ENCODE data around the gene PRSS57. TPM values are rescaled to one million over a fixed set of nuclear protein-coding genes. Genes with fewer than 3 reads are reported as not detected.

Gene PRSS57
- total and polyA plus RNA-seq, 2 donors (not counting 1 experiment from before 2014, with no cell fraction given), result not detected

DNA sequence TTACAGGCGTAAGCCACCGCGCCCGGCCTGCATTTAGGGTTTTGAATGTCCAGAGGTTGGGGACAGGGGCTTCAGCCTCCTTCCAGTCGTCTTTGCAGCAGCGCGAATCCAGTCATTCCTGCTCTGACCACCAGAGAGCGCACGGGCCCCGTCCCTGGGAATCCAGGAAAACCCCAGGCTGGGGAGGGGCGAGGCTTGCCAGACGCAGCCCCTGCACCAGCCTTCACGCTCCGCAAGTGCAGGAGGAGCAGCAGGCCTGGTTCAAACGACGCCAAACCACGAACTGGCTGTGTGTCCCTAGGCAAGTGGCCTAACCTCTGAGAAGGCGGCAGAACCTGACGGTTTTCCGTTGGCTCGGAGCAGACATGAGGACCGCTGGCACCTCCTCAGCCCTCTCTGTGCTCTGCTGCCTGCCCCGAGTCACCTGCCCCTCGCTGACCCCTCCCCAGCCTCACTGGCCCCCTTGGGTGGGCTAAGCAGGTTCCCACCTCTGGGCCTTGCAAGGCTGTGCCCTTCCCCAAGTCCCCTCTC, 30.3 kb downstream of the PRSS57 start:
- peaks cover 37% of the 10 kb centered on the region for H3K79me2 ChIP-seq (ENCODE audit: control insufficient read depth, insufficient read depth, low read length)
- no peak for TF ChIP-seq EZH2 (IDR thresholded peaks at IDR 0.05; ENCODE audit: borderline replicate concordance, insufficient read depth, low read depth, low read length, poor library complexity, severe bottlenecking)
- peak; percentile 85 for TF ChIP-seq CTCF (IDR thresholded peaks at IDR 0.05)
- intact Hi-C loops (cut with micrococcal nuclease), result loop anchor here (10.0 kb wide), 1 partner anchor 260 kb away; the partner anchor contains the start of gene ARID3A
- peak overlapping the region; percentile 68 for H3K4me2 ChIP-seq (replicated peaks; ENCODE audit: low read depth, low read length, poor library complexity, severe bottlenecking)
- peak overlapping the region in 1 of 5 experiments; percentile 9 for H3K4me3 ChIP-seq (ENCODE audit: control extremely low read depth in 1 of 5, extremely low read depth in 1 of 5, insufficient read depth in 1 of 5, low read depth in 2 of 5, low read length in 4 of 5)
- CTCF ChIA-PET, result interaction anchor here (0.6 kb wide), 1 partner anchor 30 kb away, joined by 5 read pairs; the partner anchor contains the start of gene PRSS57
- H2AFZ ChIP-seq (ENCODE audit: insufficient read depth, low read depth, low read length, poor library complexity, severe bottlenecking), result peak overlapping the region; percentile 38
- Mint-ChIP-seq H3K9me3 (ENCODE audit: insufficient read depth) (no peaks in the 10 kb centered on the region), H3K4me3 (peak overlapping the region; percentile 64), H3K4me1 (peaks cover 29% of the 10 kb centered on the region), H3K27me3 (peaks cover 4% of the 10 kb centered on the region), H3K27ac (peak overlapping the region; percentile 80)
- POLR2A ChIA-PET, result no interaction called here
- peaks cover 28% of the 10 kb centered on the region for H4K20me1 ChIP-seq (ENCODE audit: control insufficient read depth, insufficient read depth, low read length, poor library complexity, severe bottlenecking)
- H3K9ac ChIP-seq (ENCODE audit: low read length), result no peak overlapping the region
- peaks cover 12 to 41% of the 10 kb centered on the region in 2 donors for H3K4me1 ChIP-seq (ENCODE audit: control insufficient read depth in 2 of 2, insufficient read depth in 2 of 2, low read length in 2 of 2)
- 10% methylated on average over 23 of the region's 24 CpGs for WGBS (ENCODE audit: insufficient coverage)
- H3K27ac ChIP-seq (ENCODE audit: low read length in 2 of 2), result no peak overlapping the region
- DNase-seq (peak; percentile 89), ATAC-seq (ENCODE audit: low read depth) (peak; percentile 7)
- no peaks in the 10 kb centered on the region for H3K36me3 ChIP-seq (replicated peaks in 1 of 2; ENCODE audit: control extremely low read depth in 1 of 2, control insufficient read depth in 1 of 2, extremely low read depth in 1 of 2, insufficient read depth in 2 of 2, low read length in 1 of 2)
- peaks cover 0 to 7% (median 0%) of the 10 kb centered on the region in 3 donors for H3K9me3 ChIP-seq (ENCODE audit: control extremely low read depth in 1 of 3, control insufficient read depth in 2 of 3, insufficient read depth in 1 of 3, low read length in 2 of 3)
- no peaks in the 10 kb centered on the region for H3K27me3 ChIP-seq (replicated peaks in 1 of 4; ENCODE audit: control extremely low read depth in 1 of 4, control insufficient read depth in 3 of 4, insufficient read depth in 4 of 4, low read length in 3 of 4)

DNA sequence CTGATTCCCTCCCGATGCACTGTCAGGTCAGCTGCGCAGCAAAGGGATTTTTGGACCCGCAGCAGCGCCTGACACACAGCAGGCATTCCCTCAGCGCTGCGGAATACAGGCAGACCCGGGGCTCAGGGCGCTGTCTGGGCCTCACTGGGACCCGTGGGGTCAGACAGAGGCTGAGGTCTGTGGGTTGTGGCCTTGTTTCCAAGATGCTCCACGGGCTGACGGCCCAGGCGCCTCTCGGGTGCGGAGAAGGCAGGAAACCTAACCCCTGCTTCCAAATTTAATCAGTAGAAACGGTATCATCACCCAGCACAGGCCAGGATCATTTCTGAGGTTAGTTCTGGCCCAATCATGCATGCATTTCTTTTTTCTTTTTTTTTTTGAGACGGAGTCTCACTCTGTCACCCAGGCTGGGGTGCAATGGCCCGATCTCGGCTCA, 31.6 kb downstream of the PRSS57 start:
- Histone ChIP-seq H3K4me2 (replicated peaks; ENCODE audit: low read depth, low read length, poor library complexity, severe bottlenecking) (peak overlapping the region; percentile 96), H3K27ac (ENCODE audit: low read length in 2 of 2) (peak overlapping the region; percentile 69 to 75), H3K4me3 (ENCODE audit: control extremely low read depth in 1 of 5, extremely low read depth in 1 of 5, insufficient read depth in 1 of 5, low read depth in 2 of 5, low read length in 4 of 5) (peak overlapping the region in 4 of 5 experiments; percentile 46 to 71 (median 52)), H3K79me2 (ENCODE audit: control insufficient read depth, insufficient read depth, low read length) (peaks cover 49% of the 10 kb centered on the region), H3K36me3 (replicated peaks in 1 of 2; ENCODE audit: control extremely low read depth in 1 of 2, control insufficient read depth in 1 of 2, extremely low read depth in 1 of 2, insufficient read depth in 2 of 2, low read length in 1 of 2) (peaks cover 0 to 7% of the 10 kb centered on the region in 2 experiments), H2AFZ (ENCODE audit: insufficient read depth, low read depth, low read length, poor library complexity, severe bottlenecking) (peak overlapping the region; percentile 90), H3K9me3 (ENCODE audit: control extremely low read depth in 1 of 3, control insufficient read depth in 2 of 3, insufficient read depth in 1 of 3, low read length in 2 of 3) (peaks cover 0 to 7% (median 0%) of the 10 kb centered on the region in 3 donors), H3K4me1 (ENCODE audit: control insufficient read depth in 2 of 2, insufficient read depth in 2 of 2, low read length in 2 of 2) (peaks cover 25 to 54% of the 10 kb centered on the region in 2 donors), H4K20me1 (ENCODE audit: control insufficient read depth, insufficient read depth, low read length, poor library complexity, severe bottlenecking) (peaks cover 41% of the 10 kb centered on the region), H3K27me3 (replicated peaks in 1 of 4; ENCODE audit: control extremely low read depth in 1 of 4, control insufficient read depth in 3 of 4, insufficient read depth in 4 of 4, low read length in 3 of 4) (no peaks in the 10 kb centered on the region), H3K9ac (ENCODE audit: low read length) (peak overlapping the region; percentile 65)
- no peak for DNase-seq
- H3K4me3 Mint-ChIP-seq, result peak overlapping the region; percentile 84
- WGBS (ENCODE audit: insufficient coverage), result 22% methylated on average over 17 of the region's 18 CpGs
- peaks cover 40% of the 10 kb centered on the region for H3K4me1 Mint-ChIP-seq
- intact Hi-C loops (cut with micrococcal nuclease), result loop anchor here (1.0 to 10.0 kb wide), 6 partner anchors 17 to 261 kb away; partner anchors contain the start of genes ARID3A, BSG, CDC34 and FGF22
- TF ChIP-seq CTCF (IDR thresholded peaks at IDR 0.05), result no peak
- TF ChIP-seq EZH2 (IDR thresholded peaks at IDR 0.05; ENCODE audit: borderline replicate concordance, insufficient read depth, low read depth, low read length, poor library complexity, severe bottlenecking), result no peak
- ChIA-PET CTCF (interaction anchor here (0.7 to 1.9 kb wide), 4 partner anchors 17 to 96 kb away, joined by 3 to 17 read pairs (median 6); no protein-coding TSS in a partner anchor), POLR2A (interaction anchor here (0.7 to 1.4 kb wide), 4 partner anchors 18 to 133 kb away, joined by 4 to 20 read pairs (median 5); no protein-coding TSS in a partner anchor)
- no peaks in the 10 kb centered on the region for H3K9me3 Mint-ChIP-seq (ENCODE audit: insufficient read depth)
- ATAC-seq (ENCODE audit: low read depth), result no peak
- no peaks in the 10 kb centered on the region for H3K27me3 Mint-ChIP-seq
- H3K27ac Mint-ChIP-seq, result peak overlapping the region; percentile 92

Measured in B cell (primary cell).